ENCODE measurements around the gene TBCD.

Gene TBCD

GRCh38 chr17:82849076-82849945 is 97.4 kb downstream of the TBCD start:
- Histone ChIP-seq H3K27ac (ENCODE audit: low read length) (no peak overlapping the region), H3K4me1 (ENCODE audit: low read length) (no peaks in the 10 kb centered on the region)

DNA sequence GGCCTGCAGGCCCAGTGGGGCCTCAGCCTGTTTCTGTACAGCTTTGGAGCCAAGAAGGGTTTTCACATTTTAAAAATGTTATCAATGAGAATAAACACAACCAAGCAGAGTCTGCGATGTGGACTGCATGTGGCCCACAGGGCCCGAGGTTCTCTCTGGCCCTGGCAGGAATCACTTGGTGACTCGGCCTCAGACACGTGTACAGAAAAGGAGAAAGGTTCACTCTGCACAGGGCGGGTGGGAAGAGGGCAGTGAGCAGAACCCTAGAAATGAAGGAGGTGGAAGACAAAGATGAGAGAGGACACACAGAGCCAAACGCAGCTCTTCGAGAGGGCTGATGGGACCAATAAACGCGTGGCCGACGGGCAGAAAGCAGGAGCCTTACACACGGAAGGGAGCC is 99.5 kb downstream of the TBCD start:
- H2AFZ ChIP-seq (ENCODE audit: low read length) = no peak overlapping the region
- H3K36me3 ChIP-seq (replicated peaks; ENCODE audit: insufficient read depth, low read length) = no peaks in the 10 kb centered on the region
- H3K79me2 ChIP-seq (ENCODE audit: low read length) = no peaks in the 10 kb centered on the region
- no peaks in the 10 kb centered on the region for H3K27me3 ChIP-seq (replicated peaks; ENCODE audit: insufficient read depth, low read length)
- no peaks in the 10 kb centered on the region for H3K9me2 ChIP-seq (replicated peaks; ENCODE audit: insufficient read depth, low read length)
- no peaks in the 10 kb centered on the region for H3F3A ChIP-seq (ENCODE audit: insufficient read depth, low read length)
- DNase-seq = no peak
- H3K4me1 ChIP-seq (ENCODE audit: low read length) = no peaks in the 10 kb centered on the region
- no peak overlapping the region for H3K4me2 ChIP-seq (ENCODE audit: low read depth, low read length)
- no peaks in the 10 kb centered on the region for H4K20me1 ChIP-seq (ENCODE audit: insufficient read depth, low read length)
- TF ChIP-seq EZH2 (optimal IDR thresholded peaks at IDR 0.05; ENCODE audit: low read depth, low read length) (no peak), EZH2phosphoT487 (IDR thresholded peaks at IDR 0.05; ENCODE audit: low read length) (no peak)
- TF ChIP-seq, protein P1, sequence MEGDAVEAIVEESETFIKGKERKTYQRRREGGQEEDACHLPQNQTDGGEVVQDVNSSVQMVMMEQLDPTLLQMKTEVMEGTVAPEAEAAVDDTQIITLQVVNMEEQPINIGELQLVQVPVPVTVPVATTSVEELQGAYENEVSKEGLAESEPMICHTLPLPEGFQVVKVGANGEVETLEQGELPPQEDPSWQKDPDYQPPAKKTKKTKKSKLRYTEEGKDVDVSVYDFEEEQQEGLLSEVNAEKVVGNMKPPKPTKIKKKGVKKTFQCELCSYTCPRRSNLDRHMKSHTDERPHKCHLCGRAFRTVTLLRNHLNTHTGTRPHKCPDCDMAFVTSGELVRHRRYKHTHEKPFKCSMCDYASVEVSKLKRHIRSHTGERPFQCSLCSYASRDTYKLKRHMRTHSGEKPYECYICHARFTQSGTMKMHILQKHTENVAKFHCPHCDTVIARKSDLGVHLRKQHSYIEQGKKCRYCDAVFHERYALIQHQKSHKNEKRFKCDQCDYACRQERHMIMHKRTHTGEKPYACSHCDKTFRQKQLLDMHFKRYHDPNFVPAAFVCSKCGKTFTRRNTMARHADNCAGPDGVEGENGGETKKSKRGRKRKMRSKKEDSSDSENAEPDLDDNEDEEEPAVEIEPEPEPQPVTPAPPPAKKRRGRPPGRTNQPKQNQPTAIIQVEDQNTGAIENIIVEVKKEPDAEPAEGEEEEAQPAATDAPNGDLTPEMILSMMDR (IDR thresholded peaks at IDR 0.05; ENCODE audit: low read length) = no peak
- no peak overlapping the region for H3K4me3 ChIP-seq (ENCODE audit: low read length)
- H3K27ac ChIP-seq (ENCODE audit: low read length) = no peak overlapping the region
- no peaks in the 10 kb centered on the region for H3K9me3 ChIP-seq (replicated peaks; ENCODE audit: insufficient read depth, low read length)
- no peak overlapping the region for H3K9ac ChIP-seq (ENCODE audit: low read length)

More at GRCh38 chr17:82849076-82849945, 97.4 kb downstream of the TBCD start:
- Histone ChIP-seq H3K79me2 (ENCODE audit: low read length) (no peaks in the 10 kb centered on the region), H4K20me1 (ENCODE audit: insufficient read depth, low read length) (no peaks in the 10 kb centered on the region), H3K9me2 (replicated peaks; ENCODE audit: insufficient read depth, low read length) (no peaks in the 10 kb centered on the region), H3F3A (ENCODE audit: insufficient read depth, low read length) (no peaks in the 10 kb centered on the region), H3K4me3 (ENCODE audit: low read length) (no peak overlapping the region), H3K9me3 (replicated peaks; ENCODE audit: insufficient read depth, low read length) (no peaks in the 10 kb centered on the region), H3K36me3 (replicated peaks; ENCODE audit: insufficient read depth, low read length) (no peaks in the 10 kb centered on the region), H3K9ac (ENCODE audit: low read length) (no peak overlapping the region), H2AFZ (ENCODE audit: low read length) (no peak overlapping the region), H3K4me2 (ENCODE audit: low read depth, low read length) (no peak overlapping the region), H3K27me3 (replicated peaks; ENCODE audit: insufficient read depth, low read length) (no peaks in the 10 kb centered on the region)
- TF ChIP-seq, protein P1 (IDR thresholded peaks at IDR 0.05; ENCODE audit: low read length) = no peak
- TF ChIP-seq EZH2 (optimal IDR thresholded peaks at IDR 0.05; ENCODE audit: low read depth, low read length) (no peak), EZH2phosphoT487 (IDR thresholded peaks at IDR 0.05; ENCODE audit: low read length) (no peak)
- DNase-seq = no peak

DNA sequence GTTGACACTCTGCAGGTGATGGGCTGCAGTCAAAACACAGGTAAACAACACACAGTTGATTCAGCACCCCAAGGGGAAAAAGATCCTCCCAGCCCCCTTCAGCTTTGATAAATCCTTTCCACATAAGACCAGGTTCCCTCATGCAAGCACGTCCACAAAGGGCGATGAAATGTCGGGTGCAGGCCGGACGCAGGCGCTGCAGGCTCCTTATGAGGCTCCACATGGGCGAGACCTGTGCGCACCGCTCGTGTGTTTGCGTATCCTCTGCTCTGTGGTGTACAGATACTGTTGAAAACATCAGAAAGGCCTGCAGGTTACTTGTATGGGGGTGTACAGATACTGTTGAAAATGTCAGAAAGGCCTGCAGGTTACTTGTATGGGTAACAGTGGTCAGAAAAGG is 102.4 kb downstream of the TBCD start:
- no peaks in the 10 kb centered on the region for H3K4me1 ChIP-seq (ENCODE audit: low read length)

More for the DNA sequence above, 102.4 kb downstream of the TBCD start:
- H3K4me3 ChIP-seq (ENCODE audit: low read length) = no peak overlapping the region
- no peak overlapping the region for H3K27ac ChIP-seq (ENCODE audit: low read length)
- no peaks in the 10 kb centered on the region for H3K27me3 ChIP-seq (replicated peaks; ENCODE audit: insufficient read depth, low read length)
- H2AFZ ChIP-seq (ENCODE audit: low read length) = no peak overlapping the region
- no peak for DNase-seq
- H4K20me1 ChIP-seq (ENCODE audit: insufficient read depth, low read length) = no peaks in the 10 kb centered on the region
- no peaks in the 10 kb centered on the region for H3K9me2 ChIP-seq (replicated peaks; ENCODE audit: insufficient read depth, low read length)
- H3K36me3 ChIP-seq (replicated peaks; ENCODE audit: insufficient read depth, low read length) = no peaks in the 10 kb centered on the region
- H3K4me2 ChIP-seq (ENCODE audit: low read depth, low read length) = no peak overlapping the region
- no peaks in the 10 kb centered on the region for H3K9me3 ChIP-seq (replicated peaks; ENCODE audit: insufficient read depth, low read length)
- TF ChIP-seq, protein P1 (IDR thresholded peaks at IDR 0.05; ENCODE audit: low read length) = no peak
- TF ChIP-seq EZH2phosphoT487 (IDR thresholded peaks at IDR 0.05; ENCODE audit: low read length) = no peak
- no peak for TF ChIP-seq EZH2 (optimal IDR thresholded peaks at IDR 0.05; ENCODE audit: low read depth, low read length)
- no peak overlapping the region for H3K9ac ChIP-seq (ENCODE audit: low read length)
- H3F3A ChIP-seq (ENCODE audit: insufficient read depth, low read length) = no peaks in the 10 kb centered on the region
- H3K79me2 ChIP-seq (ENCODE audit: low read length) = no peaks in the 10 kb centered on the region
